Measurements from ENCODE around the gene MSX2.

MSX2 gene

GRCh38 chr5:174718880-174719610 lies 5.3 kb upstream of the MSX2 start:
- no peak for DNase-seq

- DNase-seq: no peak
These were observed 4.4 kb upstream of the MSX2 start for GRCh38 chr5:174719793-174720611.

- no peak for DNase-seq
These were observed 3.5 kb upstream of the MSX2 start for GRCh38 chr5:174720612-174721529.

GRCh38 chr5:174721530-174722432 lies 2.6 kb upstream of the MSX2 start:
- no peak for DNase-seq

- no peak for DNase-seq
These were observed 1.9 kb upstream of the MSX2 start for GRCh38 chr5:174722500-174722899.

- no peak for DNase-seq
These were observed 935 bp upstream of the MSX2 start for GRCh38 chr5:174723315-174723978.

GRCh38 chr5:174723979-174724483 lies 351 bp upstream of the MSX2 start:
- no peak for DNase-seq

GRCh38 chr5:174725261-174725990 lies 1.0 kb downstream of the MSX2 start:
- DNase-seq: no peak

GRCh38 chr5:174725991-174726601 lies 1.7 kb downstream of the MSX2 start:
- DNase-seq: no peak

GRCh38 chr5:174726916-174727793 lies 2.8 kb downstream of the MSX2 start:
- no peak for DNase-seq

GRCh38 chr5:174727794-174728680 lies 3.7 kb downstream of the MSX2 start:
- DNase-seq: no peak

GRCh38 chr5:174729075-174729680 lies 4.8 kb downstream of the MSX2 start:
- no peak for DNase-seq

GRCh38 chr5:174731214-174732035 lies 7.0 kb downstream of the MSX2 start:
- DNase-seq: no peak

GRCh38 chr5:174732036-174733020 lies 7.9 kb downstream of the MSX2 start:
- DNase-seq: no peak

GRCh38 chr5:174733091-174733690 lies 8.8 kb downstream of the MSX2 start:
- DNase-seq: no peak

Measured in activated CD4-positive, alpha-beta T cell treated with anti-CD3 and anti-CD28 coated beads, Interleukin-10, Interleukin-2, amounts not matched to agents 100 ng/mL and 50 ng/mL, durations not matched to agents 16 hours and 8 hours (primary cell).